Vagina (tissue), 2 donors: ENCODE results near the gene OMP.

ENCODE experiments used
- POLR2A ChIP-seq, 2 donors: fragments of 450-650 bp; IDR thresholded peaks; one replicate each; pipeline ENCODE4 v1.6.1; 2017; ENCODE audit warnings: antibody characterized with exemption in 2 of 2, mild to moderate bottlenecking in 2 of 2, moderate library complexity in 2 of 2
- POLR2AphosphoS5 ChIP-seq, 2 donors: sonication (generic); formaldehyde crosslinking; IDR thresholded peaks; one replicate each; pipeline ENCODE4 v1.9.0; 2017; ENCODE audit warnings: antibody characterized with exemption in 2 of 2, mild to moderate bottlenecking in 2 of 2, low read depth in 1 of 2; ENCODE audit not compliant: insufficient read depth in 1 of 2

GRCh38 chr11:77137421-77137820, 34.8 kb downstream of the OMP start:
- TF ChIP-seq POLR2AphosphoS5 (IDR thresholded peaks at IDR 0.05; ENCODE audit: insufficient read depth in 1 of 2, low read depth in 1 of 2) (no peak), POLR2A (IDR thresholded peaks at IDR 0.05) (no peak)
